ENCODE results near the gene CFAP54.

- TF ChIP-seq CTCF (IDR thresholded peaks at IDR 0.05) (no peak), POLR2AphosphoS5 (IDR thresholded peaks at IDR 0.05) (no peak), POLR2A (IDR thresholded peaks at IDR 0.05) (no peak), EP300 (IDR thresholded peaks at IDR 0.05) (no peak)
Measured at GRCh38 chr12:96892104-96892503, 402.7 kb downstream of the CFAP54 start.

Data from upper lobe of left lung (tissue), 4 donors.